ENCODE measurements around the gene RBM25. TPM values are rescaled to one million over a fixed set of nuclear protein-coding genes. Genes with fewer than 3 reads are reported as not detected.

Gene RBM25
- total RNA-seq, 3 donors from 2014 or later, result 69.9 to 90.6 (median 76.4) TPM

GRCh38 chr14:73149753-73150152 lies 91.4 kb downstream of the RBM25 start:
- H3K36me3 ChIP-seq, result peaks cover 6% of the 10 kb centered on the region
- TF ChIP-seq POLR2A (IDR thresholded peaks at IDR 0.05), result no peak
- no peak for TF ChIP-seq CTCF (IDR thresholded peaks at IDR 0.05)
- TF ChIP-seq POLR2AphosphoS5 (IDR thresholded peaks at IDR 0.05), result no peak
- intact Hi-C loops (cut with DNase I; ENCODE audit: low total_unique reads), result no loop called here

GRCh38 chr14:73153272-73153671 lies 94.9 kb downstream of the RBM25 start:
- intact Hi-C loops (cut with DNase I; ENCODE audit: low total_unique reads), result no loop called here

More at GRCh38 chr14:73149753-73150152, 91.4 kb downstream of the RBM25 start:
- H3K4me1 ChIP-seq, result no peaks in the 10 kb centered on the region
- no peak overlapping the region for H3K27ac ChIP-seq
- DNase-seq (ENCODE audit: low spot score in 2 of 2), result no peak
- no peaks in the 10 kb centered on the region for H3K27me3 ChIP-seq
- no peaks in the 10 kb centered on the region for H3K9me3 ChIP-seq
- no peak overlapping the region for H3K4me3 ChIP-seq

GRCh38 chr14:73162251-73162650 lies 103.9 kb downstream of the RBM25 start:
- no peak for DNase-seq (ENCODE audit: low spot score in 2 of 2)
- Histone ChIP-seq H3K36me3 (no peaks in the 10 kb centered on the region), H3K27ac (no peak overlapping the region), H3K27me3 (no peaks in the 10 kb centered on the region), H3K4me1 (no peaks in the 10 kb centered on the region), H3K4me3 (no peak overlapping the region), H3K9me3 (no peaks in the 10 kb centered on the region)
- TF ChIP-seq POLR2A (IDR thresholded peaks at IDR 0.05) (no peak), CTCF (IDR thresholded peaks at IDR 0.05) (no peak), POLR2AphosphoS5 (IDR thresholded peaks at IDR 0.05) (no peak)
- intact Hi-C loops (cut with DNase I; ENCODE audit: low total_unique reads), result no loop called here

More at GRCh38 chr14:73153272-73153671, 94.9 kb downstream of the RBM25 start:
- DNase-seq (ENCODE audit: low spot score in 2 of 2), result no peak
- Histone ChIP-seq H3K36me3 (peaks cover under 1% of the 10 kb centered on the region), H3K27ac (no peak overlapping the region), H3K27me3 (no peaks in the 10 kb centered on the region), H3K9me3 (no peaks in the 10 kb centered on the region), H3K4me1 (no peaks in the 10 kb centered on the region), H3K4me3 (no peak overlapping the region)
- TF ChIP-seq POLR2AphosphoS5 (IDR thresholded peaks at IDR 0.05) (no peak), POLR2A (IDR thresholded peaks at IDR 0.05) (no peak), CTCF (IDR thresholded peaks at IDR 0.05) (no peak)

GRCh38 chr14:73166399-73166798 lies 108.1 kb downstream of the RBM25 start:
- no peaks in the 10 kb centered on the region for H3K36me3 ChIP-seq
- H3K4me3 ChIP-seq, result no peak overlapping the region
- no peaks in the 10 kb centered on the region for H3K9me3 ChIP-seq
- no peaks in the 10 kb centered on the region for H3K27me3 ChIP-seq
- intact Hi-C loops (cut with DNase I; ENCODE audit: low total_unique reads), result no loop called here
- no peak for DNase-seq (ENCODE audit: low spot score in 2 of 2)
- TF ChIP-seq POLR2AphosphoS5 (IDR thresholded peaks at IDR 0.05), result no peak
- no peak for TF ChIP-seq CTCF (IDR thresholded peaks at IDR 0.05)
- TF ChIP-seq POLR2A (IDR thresholded peaks at IDR 0.05), result no peak
- H3K27ac ChIP-seq, result no peak overlapping the region
- no peaks in the 10 kb centered on the region for H3K4me1 ChIP-seq

GRCh38 chr14:73167727-73168126 lies 109.4 kb downstream of the RBM25 start:
- TF ChIP-seq POLR2A (IDR thresholded peaks at IDR 0.05) (no peak), POLR2AphosphoS5 (IDR thresholded peaks at IDR 0.05) (no peak), CTCF (IDR thresholded peaks at IDR 0.05) (no peak)
- DNase-seq (ENCODE audit: low spot score in 2 of 2), result no peak
- Histone ChIP-seq H3K27ac (no peak overlapping the region), H3K9me3 (no peaks in the 10 kb centered on the region), H3K27me3 (no peaks in the 10 kb centered on the region), H3K4me1 (no peaks in the 10 kb centered on the region), H3K36me3 (no peaks in the 10 kb centered on the region), H3K4me3 (no peak overlapping the region)
- intact Hi-C loops (cut with DNase I; ENCODE audit: low total_unique reads), result no loop called here
